SH-SY5Y (cell line): ENCODE measurements around the gene CENPX.

Experiments
- GATA2 ChIP-seq: IDR thresholded peaks from 2 replicates; pipeline ENCODE4 v1.6.1; 2011; ENCODE audit warnings: mild to moderate bottlenecking, low read depth, low read length
- GATA3 ChIP-seq: IDR thresholded peaks from 2 replicates; pipeline ENCODE4 v1.6.1; 2011; ENCODE audit warnings: low read depth, mild to moderate bottlenecking, low read length, moderate library complexity

GRCh38 chr17:81996232-81996756 is 26.4 kb downstream of the CENPX start:
- TF ChIP-seq GATA2 (no peak), GATA3 (no peak)
